Measurements from ENCODE around the gene HDAC8.
"Not testable (repeated sequence)": the region's sequence is repeated elsewhere in the genome, so short reads cannot be mapped to it uniquely, and the experiment has no call there.

Gene HDAC8

DNA sequence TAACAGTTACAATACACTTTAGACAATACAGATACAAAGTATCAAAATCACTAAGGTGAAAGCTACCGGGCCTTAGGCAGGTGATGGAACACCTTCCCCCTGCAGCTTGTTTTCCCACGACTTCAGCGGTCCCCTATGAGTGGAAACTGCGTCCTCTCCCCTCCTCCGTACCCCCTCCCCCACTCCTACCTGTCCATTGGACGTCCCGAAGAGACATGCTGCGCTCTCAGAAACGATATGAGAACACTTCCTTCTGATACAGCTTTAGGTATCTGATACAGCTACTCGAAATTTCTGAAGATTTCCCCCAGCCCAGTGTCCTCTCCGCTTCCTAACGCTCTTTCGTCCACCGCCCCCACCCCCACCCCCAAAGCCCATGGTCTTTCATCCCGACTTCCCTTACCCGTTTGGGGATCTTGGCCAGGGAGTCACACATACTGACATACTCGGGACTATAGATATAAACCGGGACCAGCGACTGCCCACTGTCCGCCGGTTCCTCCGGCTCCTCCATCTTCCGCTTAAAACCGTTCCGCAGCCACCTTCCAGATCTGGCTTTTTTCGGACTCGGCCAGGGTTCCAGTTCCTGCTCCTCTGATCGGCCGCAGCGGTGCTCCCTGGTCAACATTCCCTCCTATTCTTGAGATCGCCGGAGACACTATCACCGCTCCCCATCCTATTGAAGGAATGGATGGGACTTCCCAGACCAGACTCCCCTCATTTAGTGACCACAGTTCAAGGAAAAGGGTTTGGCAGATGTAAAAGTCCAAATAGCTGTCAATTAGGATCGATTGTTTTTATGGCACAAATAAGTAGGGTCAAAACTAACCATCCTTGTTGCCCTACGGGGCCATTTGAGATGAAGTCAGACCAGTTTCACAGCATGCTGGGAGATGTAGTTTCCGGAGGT lies at the start of gene HDAC8:
TSS of gene HDAC8 (minus strand) at position 596 of the 910 bp plus-strand sequence. CDS start at position 514, 82 bp downstream.
- FAIRE-seq, result peak; percentile 95

DNA sequence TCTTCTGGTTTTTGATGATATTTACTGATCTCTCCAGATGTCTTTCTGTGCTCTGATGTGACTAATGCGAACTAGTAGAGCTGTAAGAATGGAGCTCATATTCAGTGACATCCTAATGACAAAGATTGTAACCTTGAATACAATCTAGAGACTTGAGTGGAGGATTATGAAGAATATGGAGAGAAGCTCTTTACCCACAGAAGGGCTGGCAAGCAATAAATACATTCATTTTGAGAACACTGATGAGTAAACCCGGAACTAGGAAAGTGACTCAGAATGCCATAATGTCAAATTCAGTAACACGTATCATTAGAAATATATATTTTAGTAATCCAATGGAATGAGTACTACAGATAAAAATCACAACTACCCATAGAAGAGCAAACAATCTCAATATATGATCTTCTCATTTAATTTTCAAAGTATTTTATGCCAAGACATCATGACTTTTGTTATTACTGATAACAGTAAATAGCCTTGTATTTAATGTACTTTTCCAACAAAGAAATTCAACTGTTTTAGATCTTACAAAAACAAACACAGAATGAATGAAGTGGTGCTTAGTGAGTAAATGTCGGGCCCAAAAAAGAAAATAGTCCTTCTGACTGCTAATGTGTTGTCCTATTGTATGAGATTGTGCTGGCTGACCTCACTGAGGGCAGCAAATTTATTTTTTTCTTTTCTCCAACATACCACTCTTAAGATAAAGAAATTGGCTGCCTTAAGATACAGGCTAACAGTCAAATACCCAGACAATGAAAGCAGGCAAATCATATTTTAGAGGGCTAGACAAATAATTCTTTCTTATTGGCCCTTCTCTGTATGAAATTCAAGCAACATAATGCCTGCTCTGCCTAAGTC lies 49.2 kb upstream of the HDAC8 start:
- no peak for FAIRE-seq

DNA sequence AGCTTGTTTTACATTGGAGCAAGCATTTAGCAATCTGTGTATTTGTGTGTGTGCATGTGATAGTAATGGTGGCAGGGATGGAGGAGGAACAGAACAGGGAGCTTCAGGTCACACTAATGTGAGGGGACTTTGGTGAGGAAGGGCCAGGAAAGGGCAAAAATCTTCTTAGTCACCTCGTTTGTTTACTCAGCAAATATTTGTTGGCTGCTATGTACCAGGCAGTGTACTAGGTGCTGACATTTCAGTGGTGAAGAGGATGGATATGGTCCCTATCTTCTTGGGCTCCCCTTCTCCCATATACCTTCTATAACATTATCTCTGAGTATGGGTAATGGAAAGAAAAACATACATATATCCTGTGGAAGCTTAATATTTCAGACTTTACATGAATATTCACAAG lies 48.5 kb upstream of the HDAC8 start:
- FAIRE-seq, result no peak

DNA sequence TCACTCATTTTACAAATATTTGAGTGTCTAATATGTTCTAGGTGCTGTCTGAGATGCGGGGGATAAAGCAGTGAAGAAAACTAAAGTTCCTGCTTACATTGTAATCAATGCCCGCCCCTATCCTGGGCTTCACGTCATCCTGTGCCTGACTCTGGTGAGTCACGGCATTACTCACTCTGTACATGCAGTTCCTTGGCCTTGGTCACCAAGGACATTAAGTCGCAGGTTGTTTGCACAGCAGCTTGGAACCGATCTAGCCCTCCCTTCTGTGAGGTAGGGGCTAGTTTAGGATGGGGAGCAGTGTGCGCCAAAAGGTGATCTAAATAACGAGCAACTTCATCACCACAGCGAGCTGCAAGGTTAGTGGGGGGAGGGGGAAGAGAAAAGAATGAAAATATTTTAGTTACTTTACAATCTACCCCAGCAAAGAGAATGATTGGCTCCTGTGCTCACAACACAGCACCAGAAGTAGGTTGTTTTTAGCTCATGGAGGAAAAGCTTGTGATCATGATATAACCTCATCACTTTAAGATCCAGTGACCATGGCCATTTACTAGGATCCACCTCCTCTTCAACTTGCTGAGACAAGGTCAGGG lies 48.0 kb upstream of the HDAC8 start:
- FAIRE-seq, result no peak

DNA sequence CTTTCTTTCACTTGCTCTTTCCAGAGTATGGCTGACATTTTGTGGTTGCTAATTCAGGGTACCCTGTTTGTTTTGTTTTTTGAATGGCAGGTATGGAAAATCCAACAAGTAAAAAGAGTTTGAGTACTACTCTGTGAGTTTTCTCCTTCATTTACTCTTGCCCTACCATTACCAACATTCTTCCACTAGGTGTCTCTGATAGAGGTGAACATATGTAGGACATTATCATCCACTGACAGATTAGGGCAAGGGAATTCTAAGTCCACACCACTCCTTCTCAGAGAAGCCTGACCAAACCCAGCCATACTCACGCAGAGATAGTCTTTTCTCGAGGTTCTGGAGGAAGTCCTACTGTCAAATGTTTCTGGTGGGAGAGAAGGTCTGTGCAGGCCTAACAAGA lies 36.7 kb upstream of the HDAC8 start:
- FAIRE-seq, result peak; percentile 43

DNA sequence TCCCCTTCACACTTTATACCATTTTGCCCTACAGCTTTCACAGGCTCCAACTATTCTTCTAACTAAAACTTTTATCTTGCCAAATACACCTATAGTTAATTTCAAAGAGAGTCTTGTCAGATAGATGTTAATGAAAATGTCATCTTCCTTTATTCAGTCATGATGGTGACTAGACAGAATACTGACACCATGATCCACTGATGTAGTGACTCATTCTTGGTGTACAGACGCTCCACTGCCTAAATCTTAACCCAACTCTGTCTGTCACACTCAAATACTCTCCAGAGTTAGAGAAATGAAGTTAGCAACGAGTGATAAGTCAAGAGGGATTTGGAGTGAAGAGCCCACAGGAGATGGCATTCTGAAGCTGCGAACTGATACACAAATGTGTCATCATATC lies 32.1 kb upstream of the HDAC8 start:
- FAIRE-seq, result peak; percentile 60

DNA sequence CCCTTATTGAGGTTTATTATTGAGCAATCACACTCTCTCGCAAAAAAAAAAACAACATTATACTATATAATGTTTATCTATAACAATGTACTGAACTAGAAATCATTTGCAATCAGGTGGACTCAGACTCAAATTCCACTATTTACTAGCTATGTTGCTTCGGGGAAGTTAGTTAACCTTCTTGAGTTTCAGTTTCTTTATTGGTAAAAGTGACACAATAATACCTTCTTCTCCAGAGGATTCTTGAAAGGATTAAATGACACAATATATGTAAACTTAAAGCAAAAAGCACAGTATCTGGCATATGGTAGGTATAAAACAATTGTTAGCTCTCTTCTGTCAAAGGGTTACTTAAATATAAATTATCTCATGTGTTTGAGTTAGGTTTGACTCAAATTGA lies 31.5 kb upstream of the HDAC8 start:
- no peak for FAIRE-seq

DNA sequence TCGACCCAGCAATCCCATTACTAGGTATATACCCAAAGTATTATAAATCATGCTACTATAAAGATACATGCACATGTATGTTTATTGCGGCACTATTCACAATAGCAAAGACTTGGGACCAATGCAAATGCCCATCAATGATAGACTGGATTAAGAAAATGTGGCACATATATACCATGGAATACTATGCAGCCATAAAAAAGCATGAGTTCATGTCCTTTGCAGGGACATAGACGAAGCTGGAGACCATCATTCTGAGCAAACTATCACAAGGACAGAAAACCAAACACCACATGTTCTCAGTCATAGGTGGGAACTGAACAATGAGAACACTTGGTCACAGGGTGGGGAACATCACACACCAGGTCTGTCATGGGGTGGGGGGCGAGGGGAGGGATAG lies 18.4 kb upstream of the HDAC8 start:
- not testable (repeated sequence) for FAIRE-seq

DNA sequence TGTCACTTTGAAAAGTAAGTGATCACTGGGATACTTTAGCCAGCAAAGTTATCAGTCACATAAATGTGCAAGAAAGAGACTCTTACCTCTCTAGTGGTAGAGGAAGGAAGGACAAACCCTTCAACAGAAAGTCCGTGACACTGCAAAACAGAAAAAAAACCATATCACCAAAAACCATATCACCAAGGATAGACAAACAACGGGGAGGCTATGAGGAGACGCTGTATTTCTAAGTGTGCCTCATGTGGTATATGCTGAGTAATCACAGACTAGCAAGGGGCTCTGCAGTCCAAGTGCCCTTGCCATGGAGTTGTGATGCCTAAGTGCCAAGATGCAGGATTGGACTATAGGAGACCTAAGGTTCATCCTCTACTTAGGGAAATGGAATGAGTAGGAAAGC lies 11.5 kb upstream of the HDAC8 start:
- FAIRE-seq, result no peak

DNA sequence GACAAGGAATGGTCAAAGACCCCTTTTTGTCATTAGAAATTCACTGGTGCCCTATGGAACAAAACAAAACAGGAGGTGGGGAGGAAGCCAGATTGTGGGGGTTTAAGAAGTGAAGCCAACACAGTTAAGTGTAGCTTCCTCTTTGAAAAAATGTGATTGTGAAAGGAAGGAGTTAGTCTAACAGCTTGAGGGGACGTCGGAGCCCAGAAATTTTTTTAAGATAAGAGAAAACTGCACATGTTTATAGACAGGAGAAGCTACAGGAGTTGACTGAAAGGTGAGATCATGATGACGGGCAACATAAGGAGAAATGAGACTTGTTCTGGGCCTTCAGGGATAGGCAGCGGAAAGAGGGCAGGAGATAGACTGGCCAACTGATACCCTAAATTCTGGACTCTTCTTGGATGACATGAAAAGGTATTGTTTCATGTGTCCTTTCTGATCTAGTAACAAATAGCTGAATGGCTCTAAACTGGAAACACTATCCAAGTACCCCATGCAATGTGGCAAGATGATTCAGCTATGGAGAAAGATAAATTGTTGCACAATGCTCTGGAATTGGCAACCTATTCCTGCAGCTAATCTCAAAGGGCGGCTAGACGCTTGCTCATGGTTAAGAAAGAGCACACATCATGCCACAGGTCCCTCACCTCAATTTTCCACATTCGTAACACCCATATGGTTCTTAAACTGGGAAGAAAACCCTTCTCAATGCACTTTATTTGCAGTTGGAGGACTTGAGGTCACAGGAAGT lies 3.7 kb upstream of the HDAC8 start:
- no peak for FAIRE-seq

DNA sequence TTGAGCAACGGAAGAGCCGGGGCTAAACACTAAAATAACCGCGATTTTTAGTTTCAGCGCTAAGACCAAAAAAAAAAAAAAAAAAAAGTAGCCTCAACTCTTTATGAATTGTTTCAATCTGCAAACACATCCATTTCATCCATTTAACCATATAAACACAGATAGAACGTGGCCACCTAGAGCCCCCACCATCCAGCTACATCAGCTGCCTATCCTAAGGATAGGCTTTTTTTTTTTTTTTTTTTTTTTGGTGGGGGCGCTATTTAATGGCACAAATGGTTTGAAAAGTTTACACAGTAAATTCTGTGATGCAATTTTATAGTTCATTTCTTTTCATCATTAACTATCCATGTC lies 492 bp upstream of the HDAC8 start:
- no peak for FAIRE-seq

DNA sequence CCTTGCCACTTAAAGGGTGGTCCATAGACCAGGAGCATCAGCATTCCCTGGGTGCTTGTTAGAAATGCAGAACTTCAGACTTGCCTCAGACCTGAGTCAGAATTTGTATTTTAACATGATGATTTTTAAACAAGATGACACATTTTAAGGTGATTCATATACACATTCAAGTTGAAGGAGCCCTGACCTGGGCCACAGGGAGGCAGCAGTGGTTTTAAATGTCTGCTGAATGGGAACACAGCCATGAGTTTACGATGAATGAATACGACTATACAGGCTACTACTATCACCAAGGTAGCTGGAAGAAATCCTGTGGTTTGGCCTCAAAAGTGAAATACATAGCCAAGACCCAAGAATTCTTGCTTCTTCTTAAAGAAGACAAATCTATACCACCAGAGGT lies 2.9 kb downstream of the HDAC8 start:
- no peak for FAIRE-seq

DNA sequence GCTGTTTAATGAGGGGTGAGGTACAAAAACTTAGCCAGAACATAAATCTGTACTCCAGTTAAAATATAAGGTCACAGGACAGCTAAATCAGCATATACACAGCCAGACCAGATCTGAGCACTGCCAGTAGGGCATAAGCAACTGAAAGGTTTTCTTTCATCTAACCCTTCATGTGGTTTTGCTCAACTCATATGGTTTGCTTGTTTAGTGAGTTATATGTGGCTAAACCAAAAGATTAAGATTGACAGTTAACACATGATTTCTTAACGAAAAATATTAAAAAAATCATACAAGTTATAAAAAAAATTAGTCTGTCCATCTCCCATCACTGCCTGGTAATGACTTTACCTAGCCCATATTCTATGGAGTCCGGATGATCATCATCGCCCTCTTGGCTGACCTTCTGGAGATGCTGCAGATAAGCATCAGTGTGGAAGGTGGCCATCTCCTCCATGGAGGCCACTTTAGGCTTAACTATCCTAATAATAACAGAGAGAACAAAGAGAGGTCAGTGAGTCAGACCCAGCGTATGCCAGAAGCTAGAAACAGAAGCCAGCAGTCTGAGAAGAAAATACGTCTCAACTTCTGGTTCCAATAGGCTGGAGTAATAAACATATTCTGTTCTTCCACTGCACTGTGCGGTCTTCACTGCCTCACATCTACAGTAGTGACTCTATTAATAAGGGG lies 4.1 kb downstream of the HDAC8 start:
- FAIRE-seq, result no peak

DNA sequence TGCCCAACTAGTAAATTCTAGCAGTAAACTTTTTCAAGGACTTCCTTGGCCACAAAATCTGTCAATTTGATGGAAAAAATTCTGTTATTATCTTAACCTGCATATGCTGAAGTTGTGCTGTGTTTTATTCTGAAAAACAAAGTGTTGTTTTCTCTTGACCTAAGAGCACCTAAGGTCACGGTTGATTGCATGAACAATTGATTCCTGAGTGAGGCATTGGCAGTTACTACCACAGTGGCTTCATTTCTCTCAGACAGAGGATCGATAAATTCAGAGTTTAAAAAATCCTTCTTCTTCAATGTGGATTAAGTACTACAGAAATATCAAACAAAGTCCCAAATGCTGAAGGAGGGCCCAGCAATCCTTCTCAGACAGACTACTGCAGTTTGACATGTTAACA lies 6.2 kb downstream of the HDAC8 start:
- FAIRE-seq, result no peak

DNA sequence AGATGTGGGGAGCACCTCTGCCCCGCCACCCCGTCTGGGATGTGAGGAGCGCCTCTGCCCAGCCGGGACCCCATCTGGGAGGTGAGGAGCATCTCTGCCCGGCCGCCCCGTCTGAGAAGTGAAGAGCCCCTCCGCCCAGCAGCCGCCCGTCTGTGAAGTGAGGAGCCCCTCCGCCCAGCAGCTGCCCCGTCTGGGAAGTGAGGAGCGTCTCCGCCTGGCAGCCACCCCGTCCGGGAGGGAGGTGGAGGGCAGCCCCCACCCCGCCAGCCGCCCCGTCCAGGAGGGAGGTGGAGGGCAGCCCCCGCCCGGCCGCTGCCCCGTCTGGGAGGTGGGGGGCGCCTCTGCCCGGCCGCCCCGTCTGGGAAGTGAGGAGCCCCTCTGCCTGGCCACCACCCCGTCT lies 13.0 kb downstream of the HDAC8 start:
- FAIRE-seq, result not testable (repeated sequence)

DNA sequence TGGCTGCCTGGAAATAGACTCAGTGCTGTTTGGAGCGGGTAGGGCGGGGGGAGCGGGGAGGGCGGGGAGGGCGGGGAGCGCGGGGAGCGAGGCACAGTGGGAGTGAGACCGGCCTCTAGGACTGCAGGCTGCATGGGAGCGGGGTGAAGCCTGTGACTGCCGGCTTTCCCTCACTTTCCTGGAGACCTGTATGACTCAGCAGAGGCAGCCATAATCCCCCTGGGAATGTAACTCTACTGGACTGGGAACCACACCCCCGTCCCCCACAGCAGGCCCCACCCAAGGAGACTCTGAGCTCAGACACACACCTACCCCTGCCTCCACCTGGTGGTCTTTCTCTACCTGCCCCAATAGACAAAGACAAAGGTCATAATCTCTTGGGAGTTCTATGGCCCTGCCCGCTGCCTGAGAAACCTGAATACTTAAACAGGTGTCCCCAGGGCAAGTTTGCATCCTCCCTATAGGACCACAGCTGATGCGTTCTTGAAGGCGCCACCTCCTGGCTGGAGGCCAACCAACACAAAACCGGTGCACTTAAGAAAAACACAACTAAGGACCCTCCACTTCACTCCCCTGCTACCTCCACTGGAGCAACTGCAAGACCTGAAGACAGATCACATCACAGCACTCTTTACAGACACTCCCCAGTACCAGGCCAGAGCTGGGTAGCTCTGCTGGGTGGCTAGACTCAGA lies 18.0 kb downstream of the HDAC8 start:
- FAIRE-seq, result no peak

DNA sequence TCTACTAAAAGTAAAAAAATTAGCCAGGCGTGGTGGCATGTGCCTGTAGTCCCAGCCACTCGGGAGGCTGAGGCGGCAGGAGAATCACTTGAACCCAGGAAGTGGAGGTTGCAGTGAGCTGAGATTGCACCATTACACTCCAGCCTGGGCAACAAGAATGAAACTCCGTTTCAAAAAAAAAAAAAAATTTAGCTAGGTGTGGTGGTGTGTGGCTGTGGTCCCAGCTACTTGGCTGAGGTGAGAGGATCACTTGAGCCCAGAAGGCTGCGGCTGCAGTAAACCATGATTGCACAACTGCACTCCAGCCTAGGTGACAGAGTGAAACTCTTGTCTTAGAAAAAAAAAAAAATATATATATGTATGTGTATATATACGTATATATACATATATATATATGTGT lies 20.2 kb downstream of the HDAC8 start:
- not testable (repeated sequence) for FAIRE-seq

DNA sequence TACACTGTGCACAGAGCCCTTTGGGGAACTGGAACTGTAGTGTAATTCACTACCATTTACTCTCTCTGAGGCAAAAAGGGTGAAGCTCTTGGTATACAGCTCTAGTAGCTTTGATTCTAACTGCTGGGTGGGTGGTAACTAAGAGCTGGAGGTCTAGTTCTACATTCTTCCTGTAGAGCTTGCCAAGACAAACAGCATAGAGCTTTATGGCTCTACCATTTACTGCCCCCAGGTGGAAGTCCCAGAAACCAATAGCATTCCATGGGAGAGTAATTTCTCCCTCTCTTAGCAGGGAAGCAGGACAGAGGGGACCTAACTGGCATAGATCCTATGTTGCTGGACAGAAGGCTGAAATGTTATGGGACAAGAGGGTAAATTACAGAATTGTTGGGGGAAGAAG lies 26.7 kb downstream of the HDAC8 start:
- FAIRE-seq, result peak; percentile 72

DNA sequence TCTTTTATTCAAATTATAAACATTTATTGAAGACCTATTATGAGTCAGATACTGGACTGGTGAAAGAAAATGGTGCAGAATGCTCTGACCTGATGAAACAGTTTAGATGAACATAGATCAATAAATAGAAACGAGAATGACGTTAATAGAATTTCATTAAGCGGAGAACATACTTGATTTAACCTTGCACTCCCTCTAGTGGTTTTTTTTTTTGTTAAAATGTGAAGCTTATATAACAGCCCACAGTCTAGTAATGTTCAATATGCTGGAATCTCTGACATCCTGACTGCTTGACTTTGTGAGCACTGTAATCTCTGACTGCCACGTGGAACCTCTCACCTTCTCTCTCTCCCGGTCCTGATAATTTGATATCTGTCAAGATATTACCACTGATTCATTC lies 32.3 kb downstream of the HDAC8 start:
- peak; percentile 92 for FAIRE-seq

DNA sequence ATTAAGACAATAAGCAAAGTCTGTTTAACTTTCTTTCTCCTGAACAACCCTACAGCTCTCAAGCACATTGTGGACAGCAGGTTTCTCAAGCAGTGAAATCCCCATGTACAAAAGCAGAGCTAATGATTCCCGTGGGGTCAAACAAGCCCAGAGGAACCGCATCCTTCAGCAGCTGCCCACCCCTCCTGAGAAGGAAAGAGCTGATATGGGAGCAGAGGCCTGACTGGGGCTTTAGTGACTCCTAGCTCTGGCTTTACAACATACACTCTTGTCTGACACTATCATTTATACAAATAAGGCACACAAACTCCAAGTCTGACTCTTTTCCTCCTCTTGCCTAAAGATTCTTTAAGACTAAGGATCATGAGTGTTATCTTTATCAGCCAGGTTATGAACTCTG lies 32.8 kb downstream of the HDAC8 start:
- no peak for FAIRE-seq

DNA sequence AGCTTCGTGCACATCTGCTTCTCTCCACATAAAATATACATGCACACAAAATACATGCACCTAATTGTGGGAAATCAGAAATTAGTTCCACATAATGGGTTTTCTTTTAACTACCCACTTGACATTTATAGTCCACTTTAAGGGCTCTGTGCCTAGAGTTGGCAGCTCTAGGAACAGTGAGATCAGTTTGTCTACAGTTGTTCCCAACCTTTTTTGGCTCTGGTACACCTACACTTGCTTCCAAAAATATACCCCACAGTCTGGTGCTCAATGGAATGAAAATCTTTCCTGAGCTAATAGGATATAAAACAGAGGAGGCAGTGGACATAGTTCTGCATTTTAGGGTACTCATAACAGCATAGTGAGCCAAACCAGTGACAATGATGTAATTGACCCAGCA lies 36.1 kb downstream of the HDAC8 start:
- FAIRE-seq, result no peak

DNA sequence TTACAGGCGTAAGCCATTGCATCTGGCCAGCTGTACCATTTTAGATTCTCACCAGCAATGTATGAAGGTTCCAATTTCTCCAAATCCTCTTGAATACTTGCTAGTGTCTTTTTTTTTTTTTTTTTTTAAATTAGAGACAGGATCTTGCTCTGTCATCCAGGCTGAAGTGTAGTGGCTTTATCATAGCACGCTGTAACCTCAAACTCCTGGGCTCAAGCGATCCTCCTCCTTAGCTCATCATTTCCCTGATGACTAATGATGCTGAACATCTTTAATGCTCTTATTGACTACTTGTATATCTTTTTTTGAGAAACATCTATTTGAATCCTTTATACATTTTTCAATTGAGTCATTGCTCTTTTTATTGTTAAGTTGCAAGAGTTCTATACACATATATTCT lies 40.3 kb downstream of the HDAC8 start:
- no peak for FAIRE-seq
